Coronary artery (tissue), 2 donors: Measurements from ENCODE around the gene PBX1.
"Not testable (repeated sequence)": the region's sequence is repeated elsewhere in the genome, so short reads cannot be mapped to it uniquely, and the experiment has no call there.

Experiments used
- DNase-seq: peaks from one replicate; pipeline ENCODE4 v3.0.0-alpha.2; 2017; ENCODE audit warnings: low spot score
- H3K27ac ChIP-seq, 2 donors: fragments of 200-600 bp; sonication (generic); one replicate each; pipeline ENCODE4 v1.5.1; 2016 to 2019
- H3K4me3 ChIP-seq: fragments of 200-600 bp; sonication (generic); 2 replicates; pipeline ENCODE4 v1.5.1; 2016; ENCODE audit warnings: mild to moderate bottlenecking, moderate library complexity
- CTCF ChIP-seq: fragments of 200-600 bp; sonication (generic); IDR thresholded peaks from one replicate; pipeline ENCODE4 v1.5.1; 2019; ENCODE audit warnings: antibody characterized with exemption

Gene PBX1

GRCh38 chr1:164647211-164647610 is 88.2 kb downstream of the PBX1 start:
- H3K27ac ChIP-seq = no peak overlapping the region
- no peak for DNase-seq

GRCh38 chr1:164648636-164649035 is 89.7 kb downstream of the PBX1 start:
- H3K27ac ChIP-seq = no peak overlapping the region
- TF ChIP-seq CTCF = no peak
- H3K4me3 ChIP-seq = no peak overlapping the region
- no peak for DNase-seq

More at GRCh38 chr1:164647211-164647610, 88.2 kb downstream of the PBX1 start:
- H3K4me3 ChIP-seq = no peak overlapping the region
- no peak for TF ChIP-seq CTCF

GRCh38 chr1:164649146-164649545 is 90.2 kb downstream of the PBX1 start:
- DNase-seq = no peak
- TF ChIP-seq CTCF = no peak
- no peak overlapping the region for H3K27ac ChIP-seq

GRCh38 chr1:164650531-164650930 is 91.5 kb downstream of the PBX1 start:
- H3K27ac ChIP-seq = no peak overlapping the region
- no peak overlapping the region for H3K4me3 ChIP-seq
- TF ChIP-seq CTCF = no peak
- no peak for DNase-seq

More at GRCh38 chr1:164649146-164649545, 90.2 kb downstream of the PBX1 start:
- H3K4me3 ChIP-seq = no peak overlapping the region

- no peak for TF ChIP-seq CTCF
- Histone ChIP-seq H3K27ac (no peak overlapping the region), H3K4me3 (no peak overlapping the region)
- DNase-seq = no peak
These were observed 92.5 kb downstream of the PBX1 start for GRCh38 chr1:164651351-164651951.

- H3K27ac ChIP-seq, DNase-seq, H3K4me3 ChIP-seq: not testable (repeated sequence)
These were observed 94.0 kb downstream of the PBX1 start for GRCh38 chr1:164652969-164653368.

GRCh38 chr1:164653705-164654104 is 94.7 kb downstream of the PBX1 start:
- DNase-seq = no peak
- TF ChIP-seq CTCF = no peak
- Histone ChIP-seq H3K4me3 (no peak overlapping the region), H3K27ac (no peak overlapping the region)

- TF ChIP-seq CTCF = no peak
- H3K27ac ChIP-seq = no peak overlapping the region
- DNase-seq = no peak
- no peak overlapping the region for H3K4me3 ChIP-seq
These were observed 95.2 kb downstream of the PBX1 start for GRCh38 chr1:164654200-164654599.
